ENCODE measurements around the gene UNC50. TPM values are rescaled to one million over a fixed set of nuclear protein-coding genes. Genes with fewer than 3 reads are reported as not detected.

UNC50 gene
- total and polyA plus RNA-seq, 9 donors = 32.2 to 58.8 (median 42.4) TPM

GRCh38 chr2:98569915-98570314, 38.5 kb upstream of the UNC50 start:
- no peaks in the 10 kb centered on the region for H3K36me3 ChIP-seq
- no peak overlapping the region for H3K27ac ChIP-seq
- no peaks in the 10 kb centered on the region for H3K27me3 ChIP-seq
- 89 to 94% (median 93%) methylated on average over 13 of the region's 13 CpGs for WGBS, 3 donors
- intact Hi-C loops (cut with DNase I) = loop anchor here in 1 of 4 donors (10.0 kb wide), 1 partner anchor 155 kb away; no protein-coding TSS in a partner anchor
- no peak overlapping the region for H3K4me3 ChIP-seq
- no peaks in the 10 kb centered on the region for H3K4me1 ChIP-seq (ENCODE audit: insufficient read depth)
- DNase-seq = no peak
- TF ChIP-seq EP300 (IDR thresholded peaks at IDR 0.05) (no peak), POLR2A (IDR thresholded peaks at IDR 0.05) (no peak)
- TF ChIP-seq, protein P1, sequence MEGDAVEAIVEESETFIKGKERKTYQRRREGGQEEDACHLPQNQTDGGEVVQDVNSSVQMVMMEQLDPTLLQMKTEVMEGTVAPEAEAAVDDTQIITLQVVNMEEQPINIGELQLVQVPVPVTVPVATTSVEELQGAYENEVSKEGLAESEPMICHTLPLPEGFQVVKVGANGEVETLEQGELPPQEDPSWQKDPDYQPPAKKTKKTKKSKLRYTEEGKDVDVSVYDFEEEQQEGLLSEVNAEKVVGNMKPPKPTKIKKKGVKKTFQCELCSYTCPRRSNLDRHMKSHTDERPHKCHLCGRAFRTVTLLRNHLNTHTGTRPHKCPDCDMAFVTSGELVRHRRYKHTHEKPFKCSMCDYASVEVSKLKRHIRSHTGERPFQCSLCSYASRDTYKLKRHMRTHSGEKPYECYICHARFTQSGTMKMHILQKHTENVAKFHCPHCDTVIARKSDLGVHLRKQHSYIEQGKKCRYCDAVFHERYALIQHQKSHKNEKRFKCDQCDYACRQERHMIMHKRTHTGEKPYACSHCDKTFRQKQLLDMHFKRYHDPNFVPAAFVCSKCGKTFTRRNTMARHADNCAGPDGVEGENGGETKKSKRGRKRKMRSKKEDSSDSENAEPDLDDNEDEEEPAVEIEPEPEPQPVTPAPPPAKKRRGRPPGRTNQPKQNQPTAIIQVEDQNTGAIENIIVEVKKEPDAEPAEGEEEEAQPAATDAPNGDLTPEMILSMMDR (IDR thresholded peaks at IDR 0.05) = no peak
- H3K9me3 ChIP-seq = no peaks in the 10 kb centered on the region

DNA sequence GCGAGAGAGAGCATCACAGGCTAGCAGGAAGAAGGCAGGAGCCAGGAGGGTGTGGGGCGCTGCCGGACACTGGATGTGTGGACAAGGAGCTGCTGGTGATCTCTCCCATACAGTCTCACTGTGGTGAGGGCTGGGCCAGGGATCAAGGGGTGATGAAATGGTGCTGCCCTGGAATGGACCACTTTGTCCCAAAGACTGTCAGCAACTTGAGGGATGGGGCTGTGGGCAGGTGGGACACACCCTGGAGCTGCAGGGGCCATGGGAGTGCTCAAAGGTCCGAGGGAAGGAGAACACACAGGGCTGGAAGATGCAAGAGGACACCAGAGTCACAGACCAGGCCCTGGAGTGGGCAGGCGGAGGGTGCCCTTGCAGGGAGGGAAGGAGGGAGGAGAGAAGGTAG, 38.0 kb upstream of the UNC50 start:
- 91 to 94% (median 92%) methylated on average over 5 of the region's 5 CpGs for WGBS, 3 donors
- H3K36me3 ChIP-seq = no peaks in the 10 kb centered on the region
- TF ChIP-seq, protein P1 (IDR thresholded peaks at IDR 0.05) = no peak
- TF ChIP-seq POLR2A (IDR thresholded peaks at IDR 0.05) = no peak
- no peak for TF ChIP-seq EP300 (IDR thresholded peaks at IDR 0.05)
- no peak overlapping the region for H3K4me3 ChIP-seq
- DNase-seq = no peak
- H3K9me3 ChIP-seq = no peaks in the 10 kb centered on the region
- no peaks in the 10 kb centered on the region for H3K4me1 ChIP-seq (ENCODE audit: insufficient read depth)
- H3K27ac ChIP-seq = no peak overlapping the region
- intact Hi-C loops (cut with DNase I) = no loop called here
- H3K27me3 ChIP-seq = no peaks in the 10 kb centered on the region

DNA sequence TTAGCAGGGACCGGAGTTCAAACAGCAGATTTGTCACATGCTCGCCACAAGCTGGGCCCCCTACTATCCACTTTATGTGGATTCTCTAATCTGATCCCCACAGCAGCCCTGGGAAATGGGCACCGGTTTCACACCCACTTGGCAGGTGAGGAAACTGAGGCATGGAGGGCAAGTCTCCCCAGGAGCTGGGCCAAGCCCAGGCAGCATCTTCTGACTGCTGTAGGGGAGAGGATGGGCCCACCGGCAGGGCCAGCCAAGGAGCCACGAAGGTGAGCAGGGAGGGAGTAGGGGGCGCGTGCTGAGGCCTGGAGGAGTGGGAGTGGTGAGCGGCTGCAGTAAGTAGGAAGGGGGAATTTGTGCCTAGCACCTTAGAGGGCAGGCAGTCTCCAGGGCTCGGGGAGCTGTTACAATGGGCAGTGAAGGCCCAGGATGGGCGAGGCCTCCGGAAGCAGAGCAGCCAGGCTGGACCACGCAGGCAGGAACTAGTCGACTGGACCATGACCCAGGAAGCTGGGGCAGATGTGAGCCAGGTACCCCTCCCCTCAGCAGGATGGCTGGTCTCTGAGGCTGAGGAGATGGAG, 37.2 kb upstream of the UNC50 start:
- Histone ChIP-seq H3K27ac (no peak overlapping the region), H3K27me3 (no peaks in the 10 kb centered on the region), H3K4me3 (no peak overlapping the region), H3K36me3 (no peaks in the 10 kb centered on the region), H3K9me3 (no peaks in the 10 kb centered on the region), H3K4me1 (ENCODE audit: insufficient read depth) (no peaks in the 10 kb centered on the region)
- TF ChIP-seq, protein P1 (IDR thresholded peaks at IDR 0.05) = no peak
- TF ChIP-seq EP300 (IDR thresholded peaks at IDR 0.05) (no peak), POLR2A (IDR thresholded peaks at IDR 0.05) (no peak)
- DNase-seq = no peak
- WGBS, 3 donors = 87 to 93% (median 91%) methylated on average over 13 of the region's 13 CpGs
- intact Hi-C loops (cut with DNase I) = no loop called here

GRCh38 chr2:98571796-98572195, 36.6 kb upstream of the UNC50 start:
- intact Hi-C loops (cut with DNase I) = no loop called here
- Histone ChIP-seq H3K27ac (no peak overlapping the region), H3K36me3 (no peaks in the 10 kb centered on the region), H3K9me3 (no peaks in the 10 kb centered on the region), H3K4me3 (no peak overlapping the region), H3K27me3 (no peaks in the 10 kb centered on the region), H3K4me1 (ENCODE audit: insufficient read depth) (no peaks in the 10 kb centered on the region)
- WGBS, 3 donors = 59 to 81% (median 73%) methylated on average over 9 of the region's 9 CpGs
- DNase-seq = no peak
- TF ChIP-seq POLR2A (IDR thresholded peaks at IDR 0.05) = no peak
- TF ChIP-seq EP300 (IDR thresholded peaks at IDR 0.05) = no peak
- TF ChIP-seq, protein P1 (IDR thresholded peaks at IDR 0.05) = no peak

All from ovary (tissue), 9 donors.